ENCODE data around the gene RNASE4.

Gene RNASE4

DNA sequence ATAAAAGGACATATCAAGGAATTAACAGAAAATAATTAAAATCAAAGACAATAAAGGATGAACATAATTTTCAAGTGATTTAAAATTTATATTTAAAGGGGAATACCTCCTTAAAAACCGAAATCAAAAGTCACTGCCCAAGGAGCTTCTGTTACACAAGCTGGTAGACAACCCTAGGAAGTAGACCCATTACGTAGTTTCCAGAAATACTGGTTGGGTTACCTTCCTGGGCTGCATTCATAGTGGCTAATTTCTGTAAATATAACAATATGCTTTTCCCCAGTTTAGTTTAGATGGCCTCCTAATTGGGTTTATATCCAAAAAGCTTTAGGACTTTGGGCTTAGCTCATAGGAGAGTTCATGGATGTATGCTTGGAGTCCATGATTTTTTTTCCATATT, 59.2 kb downstream of the RNASE4 start:
- DNase-seq (ENCODE audit: low read depth, low spot score): no peak

GRCh38 chr14:20745571-20746358, 61.4 kb downstream of the RNASE4 start, which contains the start of gene EDDM3A:
TSS of gene EDDM3A (plus strand) at chr14:20745887. CDS start at chr14:20747581, 1,694 bp downstream.
- no peak for DNase-seq (ENCODE audit: low read depth, low spot score)

GRCh38 chr14:20746566-20746965, 62.2 kb downstream of the RNASE4 start:
- no peak for DNase-seq (ENCODE audit: low read depth, low spot score)

- no peak for DNase-seq (ENCODE audit: low read depth, low spot score)
Measured at GRCh38 chr14:20748439-20748838, 64.1 kb downstream of the RNASE4 start.

DNA sequence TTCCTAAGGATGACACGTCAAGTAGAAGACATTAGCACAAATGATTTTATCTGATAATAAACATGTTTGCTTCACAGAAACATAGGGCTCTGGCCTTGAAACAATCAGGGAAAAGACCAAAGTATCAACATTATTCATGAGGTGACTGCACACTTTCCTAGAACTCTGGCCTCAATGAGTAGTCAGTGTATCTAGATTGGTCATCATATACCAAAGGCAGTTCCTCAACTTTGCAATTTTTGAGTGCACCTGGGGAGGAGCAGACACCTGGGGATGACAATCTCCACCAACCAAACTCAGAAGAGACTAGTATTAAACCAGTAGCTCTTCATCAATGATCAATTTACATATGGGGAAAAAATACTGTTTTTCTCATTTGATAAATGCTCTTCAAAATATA, 65.8 kb downstream of the RNASE4 start:
- DNase-seq (ENCODE audit: low read depth, low spot score): no peak
